OCI-LY7 (cell line): ENCODE data around the gene USF2. TPM values are rescaled to one million over a fixed set of nuclear protein-coding genes. Genes with fewer than 3 reads are reported as not detected.

Source experiments
- BruUV-seq: library from RNA; stranded (reverse); fragments of 400-500 nt; replicated peaks from 2 replicates; lab custom pipeline; 2021; lab: Mats Ljungman, UMichigan
- CTCF ChIA-PET: fragments of 300-600 bp; sonication (Branson Sonifier 250); formaldehyde crosslinking; loops from one replicate; lab custom pipeline; 2022; ENCODE audit warnings: antibody characterized with exemption; ENCODE audit not compliant: unreplicated experiment; lab: Charles Lee
- POLR2A ChIA-PET: fragments of 300-600 bp; sonication (Branson Sonifier 250); formaldehyde crosslinking; loops from one replicate; lab custom pipeline; 2022; ENCODE audit warnings: antibody characterized with exemption; lab: Charles Lee
- DNase-seq: peaks from one replicate; pipeline ENCODE4 v3.0.0-alpha.2; 2015; ENCODE audit warnings: low spot score
- H2AFZ ChIP-seq: fragments of 200-600 bp; sonication (generic), shearing (Covaris generic); 2 replicates; pipeline ENCODE4 v1.6.1; 2014; ENCODE audit warnings: mild to moderate bottlenecking, antibody characterized with exemption, low read length, moderate library complexity
- H3K27ac ChIP-seq: fragments of 200-600 bp; sonication (generic); 2 replicates; pipeline ENCODE4 v1.5.1; 2014; ENCODE audit warnings: mixed run types, low read depth, mild to moderate bottlenecking, moderate library complexity, low read length, inconsistent platforms; ENCODE audit not compliant: poor library complexity, severe bottlenecking
- H3K36me3 ChIP-seq: fragments of 200-600 bp; sonication (generic); 2 replicates; pipeline ENCODE4 v1.6.1; 2014; ENCODE audit warnings: mild to moderate bottlenecking, antibody characterized with exemption, low read length, moderate library complexity, mixed read lengths; ENCODE audit not compliant: insufficient read depth
- H3K4me1 ChIP-seq: fragments of 200-600 bp; sonication (generic); 2 replicates; pipeline ENCODE4 v1.5.1; 2014; ENCODE audit warnings: mild to moderate bottlenecking, low read length; ENCODE audit not compliant: insufficient read depth, poor library complexity, severe bottlenecking
- H3K4me2 ChIP-seq: fragments of 200-600 bp; sonication (generic); 2 replicates; pipeline ENCODE4 v1.6.1; 2014; ENCODE audit warnings: mild to moderate bottlenecking, low read length
- H3K4me3 ChIP-seq: fragments of 200-600 bp; sonication (generic); 2 replicates; pipeline ENCODE4 v1.5.1; 2014; ENCODE audit warnings: mild to moderate bottlenecking, low read depth, low read length; ENCODE audit not compliant: poor library complexity, severe bottlenecking
- H3K79me2 ChIP-seq: fragments of 200-600 bp; sonication (generic); 2 replicates; pipeline ENCODE4 v1.6.1; 2016; ENCODE audit warnings: low read depth, mild to moderate bottlenecking, low read length, moderate library complexity, mixed read lengths; ENCODE audit not compliant: insufficient read depth
- H3K9me2 ChIP-seq: fragments of 200-600 bp; sonication (generic); 2 replicates; pipeline ENCODE4 v1.6.1; 2016; ENCODE audit warnings: mild to moderate bottlenecking, low read length, mixed read lengths; ENCODE audit not compliant: insufficient read depth
- H3K9me3 ChIP-seq: fragments of 200-600 bp; sonication (generic); 2 replicates; pipeline ENCODE4 v1.6.1; 2014; ENCODE audit warnings: mild to moderate bottlenecking, mixed run types, low read length, mixed read lengths
- H4K20me1 ChIP-seq: fragments of 200-600 bp; sonication (generic); 2 replicates; pipeline ENCODE4 v1.6.1; 2014; ENCODE audit warnings: mild to moderate bottlenecking, antibody characterized with exemption, low read length, moderate library complexity, mixed read lengths; ENCODE audit not compliant: insufficient read depth
- EZH2phosphoT487 ChIP-seq: fragments of 200-600 bp; sonication (generic); IDR thresholded peaks from 2 replicates; pipeline ENCODE4 v1.6.1; 2018; ENCODE audit warnings: low read depth, borderline replicate concordance, mild to moderate bottlenecking, mixed run types, antibody characterized with exemption, low read length, moderate library complexity, mixed read lengths
- intact Hi-C: fragments of 100-400 bp; cut with micrococcal nuclease; formaldehyde crosslinking; loops from one replicate; pipeline ENCODE4 v1.10.0; 2022; ENCODE audit not compliant: unreplicated experiment
- total RNA-seq, 2 experiments: library from RNA; depleted of rRNA in 1 of 2; stranded (reverse); fragments of >200 nt in 1 of 2; shearing (Covaris generic) in 1 of 2; gene quantifications; 2 replicates each; pipeline ENCODE4 v1.2.3, GENCODE V29; 2014 to 2022
- TF ChIP-seq, protein P1 (sequence below): fragments of 200-600 bp; sonication (generic); conservative IDR thresholded peaks from 2 replicates; pipeline ENCODE4 v1.5.1; 2014; ENCODE audit warnings: mild to moderate bottlenecking, antibody characterized with exemption, low read length, moderate library complexity, mixed read lengths

The USF2 gene
- total RNA-seq, 2 experiments from 2014 or later: 105 to 155 TPM

GRCh38 chr19:35228177-35228930 is 40.4 kb upstream of the USF2 start, which contains the start of gene FAM187B:
FAM187B (minus strand) TSS chr19:35228739; CDS start chr19:35228680, 59 bp downstream.
- Histone ChIP-seq H3K4me3 (no peak within 1 kb of the TSS), H3K4me2 (no peak within 1 kb of the TSS), H3K4me1 (peaks cover 8% of the 10 kb centered on the region), H3K9me3 (no peaks in the 10 kb centered on the region), H4K20me1 (no peaks in the 10 kb centered on the region), H2AFZ (no peak within 1 kb of the TSS), H3K9me2 (no peaks in the 10 kb centered on the region), H3K79me2 (no peaks in the 10 kb centered on the region), H3K36me3 (no peaks in the 10 kb centered on the region), H3K27ac (no peak within 1 kb of the TSS)
- intact Hi-C loops: no loop called here
- BruUV-seq: no TSS peak
- CTCF ChIA-PET: no interaction called here
- TF ChIP-seq, protein P1, sequence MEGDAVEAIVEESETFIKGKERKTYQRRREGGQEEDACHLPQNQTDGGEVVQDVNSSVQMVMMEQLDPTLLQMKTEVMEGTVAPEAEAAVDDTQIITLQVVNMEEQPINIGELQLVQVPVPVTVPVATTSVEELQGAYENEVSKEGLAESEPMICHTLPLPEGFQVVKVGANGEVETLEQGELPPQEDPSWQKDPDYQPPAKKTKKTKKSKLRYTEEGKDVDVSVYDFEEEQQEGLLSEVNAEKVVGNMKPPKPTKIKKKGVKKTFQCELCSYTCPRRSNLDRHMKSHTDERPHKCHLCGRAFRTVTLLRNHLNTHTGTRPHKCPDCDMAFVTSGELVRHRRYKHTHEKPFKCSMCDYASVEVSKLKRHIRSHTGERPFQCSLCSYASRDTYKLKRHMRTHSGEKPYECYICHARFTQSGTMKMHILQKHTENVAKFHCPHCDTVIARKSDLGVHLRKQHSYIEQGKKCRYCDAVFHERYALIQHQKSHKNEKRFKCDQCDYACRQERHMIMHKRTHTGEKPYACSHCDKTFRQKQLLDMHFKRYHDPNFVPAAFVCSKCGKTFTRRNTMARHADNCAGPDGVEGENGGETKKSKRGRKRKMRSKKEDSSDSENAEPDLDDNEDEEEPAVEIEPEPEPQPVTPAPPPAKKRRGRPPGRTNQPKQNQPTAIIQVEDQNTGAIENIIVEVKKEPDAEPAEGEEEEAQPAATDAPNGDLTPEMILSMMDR: no peak
- no peak for TF ChIP-seq EZH2phosphoT487
- POLR2A ChIA-PET: no interaction called here
- DNase-seq: no peak

DNA sequence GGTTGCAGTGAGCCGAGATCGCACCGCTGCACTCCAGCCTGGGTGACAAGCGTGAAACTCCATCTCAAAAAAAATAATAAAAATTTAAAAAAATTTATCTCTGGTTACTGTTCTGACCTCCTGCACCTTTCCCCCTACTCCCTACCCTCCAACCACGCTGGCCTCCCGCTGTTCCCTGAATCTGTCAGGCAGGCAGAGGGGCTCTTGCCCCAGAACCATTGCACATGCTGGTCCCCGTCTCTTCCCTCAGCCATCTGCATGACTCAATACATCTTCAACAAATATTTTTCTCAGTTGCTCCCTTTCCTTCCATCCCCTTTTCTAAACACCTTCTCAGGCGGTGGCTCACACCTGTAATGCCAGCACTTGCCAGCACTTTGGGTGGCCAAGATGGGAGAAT is 39.2 kb upstream of the USF2 start:
- Histone ChIP-seq H3K36me3 (no peaks in the 10 kb centered on the region), H2AFZ (no peak overlapping the region), H3K79me2 (no peaks in the 10 kb centered on the region), H4K20me1 (no peaks in the 10 kb centered on the region), H3K9me3 (no peaks in the 10 kb centered on the region), H3K4me3 (no peak overlapping the region), H3K4me2 (no peak overlapping the region), H3K9me2 (no peaks in the 10 kb centered on the region), H3K27ac (no peak overlapping the region), H3K4me1 (peaks cover 8% of the 10 kb centered on the region)
- no peak for DNase-seq
- ChIA-PET POLR2A (no interaction called here), CTCF (no interaction called here)
- no TSS peak for BruUV-seq
- TF ChIP-seq, protein P1: no peak
- TF ChIP-seq EZH2phosphoT487: no peak
- intact Hi-C loops: no loop called here

GRCh38 chr19:35231956-35232645 is 36.7 kb upstream of the USF2 start:
- no peaks in the 10 kb centered on the region for H3K9me2 ChIP-seq
- H3K4me3 ChIP-seq: no peak overlapping the region
- no peak overlapping the region for H2AFZ ChIP-seq
- ChIA-PET POLR2A (interaction anchor here (0.7 kb wide), 1 partner anchor 11 kb away, joined by 5 read pairs; no protein-coding TSS in a partner anchor), CTCF (no interaction called here)
- H3K4me2 ChIP-seq: no peak overlapping the region
- H3K36me3 ChIP-seq: no peaks in the 10 kb centered on the region
- intact Hi-C loops: no loop called here
- H4K20me1 ChIP-seq: no peaks in the 10 kb centered on the region
- TF ChIP-seq, protein P1: no peak
- no peak for TF ChIP-seq EZH2phosphoT487
- no peaks in the 10 kb centered on the region for H3K4me1 ChIP-seq
- H3K9me3 ChIP-seq: no peaks in the 10 kb centered on the region
- no peak overlapping the region for H3K27ac ChIP-seq
- DNase-seq: no peak
- H3K79me2 ChIP-seq: no peaks in the 10 kb centered on the region
- BruUV-seq: no TSS peak
